Upper lobe of left lung (tissue), 4 donors: Measurements from ENCODE around the gene SGIP1.

Experiments
- EP300 ChIP-seq, 4 donors: sonication (generic); formaldehyde crosslinking; IDR thresholded peaks; one replicate each; pipeline ENCODE4 v1.5.1; 2017; ENCODE audit warnings: antibody characterized with exemption in 4 of 4, control low read depth in 2 of 4
- TF ChIP-seq, protein P1 (sequence below), 6 experiments: fragments of 450-650 bp in 4 of 6; fragments of 200-600 bp in 2 of 6; sonication (generic) in 2 of 6; IDR thresholded peaks; one replicate each; pipeline ENCODE4 v1.5.1; 2016 to 2019; ENCODE audit warnings: antibody characterized with exemption in 6 of 6

DNA sequence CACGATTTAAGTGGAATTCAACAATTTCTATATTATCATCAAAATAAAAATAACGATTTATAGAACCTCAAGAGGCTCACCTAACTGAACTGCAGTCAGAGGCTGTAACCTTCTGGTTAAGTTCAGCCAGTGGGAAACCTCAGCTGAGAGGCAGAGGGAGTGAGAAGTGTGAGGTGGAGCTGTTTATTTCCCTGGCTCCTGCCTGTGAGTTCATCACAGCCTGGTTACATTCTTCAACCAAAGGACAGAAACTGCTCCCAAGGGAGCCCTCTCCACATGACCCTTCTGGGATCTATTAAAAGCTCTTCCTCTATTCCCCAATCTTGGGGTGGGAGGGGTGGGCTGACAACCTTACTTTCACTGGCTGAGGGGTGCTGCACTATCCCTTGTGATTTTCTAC, 240.5 kb downstream of the SGIP1 start:
- TF ChIP-seq, protein P1, sequence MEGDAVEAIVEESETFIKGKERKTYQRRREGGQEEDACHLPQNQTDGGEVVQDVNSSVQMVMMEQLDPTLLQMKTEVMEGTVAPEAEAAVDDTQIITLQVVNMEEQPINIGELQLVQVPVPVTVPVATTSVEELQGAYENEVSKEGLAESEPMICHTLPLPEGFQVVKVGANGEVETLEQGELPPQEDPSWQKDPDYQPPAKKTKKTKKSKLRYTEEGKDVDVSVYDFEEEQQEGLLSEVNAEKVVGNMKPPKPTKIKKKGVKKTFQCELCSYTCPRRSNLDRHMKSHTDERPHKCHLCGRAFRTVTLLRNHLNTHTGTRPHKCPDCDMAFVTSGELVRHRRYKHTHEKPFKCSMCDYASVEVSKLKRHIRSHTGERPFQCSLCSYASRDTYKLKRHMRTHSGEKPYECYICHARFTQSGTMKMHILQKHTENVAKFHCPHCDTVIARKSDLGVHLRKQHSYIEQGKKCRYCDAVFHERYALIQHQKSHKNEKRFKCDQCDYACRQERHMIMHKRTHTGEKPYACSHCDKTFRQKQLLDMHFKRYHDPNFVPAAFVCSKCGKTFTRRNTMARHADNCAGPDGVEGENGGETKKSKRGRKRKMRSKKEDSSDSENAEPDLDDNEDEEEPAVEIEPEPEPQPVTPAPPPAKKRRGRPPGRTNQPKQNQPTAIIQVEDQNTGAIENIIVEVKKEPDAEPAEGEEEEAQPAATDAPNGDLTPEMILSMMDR (IDR thresholded peaks at IDR 0.05): no peak
- no peak for TF ChIP-seq EP300 (IDR thresholded peaks at IDR 0.05)
